Skin epidermis (tissue), 12 donors: ENCODE results near the gene GAST.
"Not testable (repeated sequence)": the region's sequence is repeated elsewhere in the genome, so short reads cannot be mapped to it uniquely, and the experiment has no call there.

Experiments
- H3K27ac ChIP-seq, 21 experiments: fragments of 200-600 bp; sonication (generic) in 11 of 21; one replicate each; pipeline ENCODE4 v1.5.0; 2020; ENCODE audit warnings: mild to moderate bottlenecking in 3 of 21, inconsistent platforms in 2 of 21, moderate library complexity in 2 of 21
- H3K4me3 ChIP-seq, 7 experiments: fragments of 200-600 bp; sonication (generic) in 2 of 7; one replicate each; pipeline ENCODE4 v1.5.0; 2020; ENCODE audit warnings: inconsistent platforms in 2 of 7, mild to moderate bottlenecking in 2 of 7, moderate library complexity in 1 of 7

GAST gene

GRCh38 chr17:41681776-41682175, 30.4 kb upstream of the GAST start:
- Histone ChIP-seq H3K27ac (no peak overlapping the region), H3K4me3 (no peak overlapping the region)

DNA sequence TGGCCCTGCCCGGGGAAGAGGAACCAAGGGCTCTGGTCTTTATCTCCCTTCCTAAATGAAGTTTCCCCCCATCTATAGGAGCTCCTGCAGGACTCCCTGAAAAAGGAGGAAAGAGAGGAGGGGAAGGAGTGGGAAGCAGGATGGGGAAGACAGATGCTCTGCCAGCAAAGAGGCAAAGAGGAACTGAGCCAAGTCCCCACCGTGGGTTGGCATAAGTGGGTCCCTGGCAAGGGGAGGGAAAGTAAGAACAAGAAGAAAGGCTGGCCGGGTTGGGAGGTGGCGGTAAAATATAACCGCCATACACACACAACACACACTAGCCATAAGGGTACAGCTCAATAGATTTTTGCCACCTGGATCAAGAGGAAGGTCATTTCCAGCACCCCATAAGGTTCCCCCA, 29.5 kb upstream of the GAST start:
- H3K4me3 ChIP-seq: no peak overlapping the region
- H3K27ac ChIP-seq: no peak overlapping the region

- Histone ChIP-seq H3K27ac (no peak overlapping the region), H3K4me3 (no peak overlapping the region)
These were observed 28.6 kb upstream of the GAST start for GRCh38 chr17:41683441-41684007.

- no peak overlapping the region for H3K4me3 ChIP-seq
- H3K27ac ChIP-seq: no peak overlapping the region
These were observed 28.1 kb upstream of the GAST start for GRCh38 chr17:41684035-41684434.

DNA sequence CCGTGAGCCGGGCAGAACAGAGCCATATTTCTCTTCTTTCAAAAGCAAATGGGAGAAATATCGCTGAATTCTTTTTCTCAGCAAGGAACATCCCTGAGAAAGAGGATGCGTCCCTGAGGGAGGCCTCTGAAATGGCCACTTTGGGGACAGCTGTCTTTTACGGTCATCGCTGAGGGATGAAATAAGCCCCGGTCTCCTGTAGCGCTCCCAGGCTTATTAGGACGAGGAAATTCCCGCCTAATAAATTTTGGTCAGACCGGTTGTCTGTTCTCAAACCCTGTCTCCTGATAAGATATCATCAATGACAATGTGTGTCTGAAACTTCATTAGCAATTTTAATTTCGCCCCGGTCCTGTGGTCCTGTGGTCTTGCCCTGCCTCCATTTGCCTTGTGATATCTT, 26.4 kb upstream of the GAST start:
- H3K4me3 ChIP-seq, H3K27ac ChIP-seq: not testable (repeated sequence)

GRCh38 chr17:41686281-41686680, 25.9 kb upstream of the GAST start:
- Histone ChIP-seq H3K4me3 (no peak overlapping the region), H3K27ac (no peak overlapping the region)

GRCh38 chr17:41687828-41688640, 24.1 kb upstream of the GAST start:
- Histone ChIP-seq H3K27ac (peak overlapping the region in 20 of 21 experiments; percentile 71 to 100 (median 100)), H3K4me3 (peak overlapping the region; percentile 32 to 98 (median 75))

GRCh38 chr17:41688641-41689496, 23.3 kb upstream of the GAST start, which contains the start of gene EIF1:
Gene EIF1 (plus strand): TSS chr17:41688885. CDS start chr17:41689039, 154 bp downstream.
- Histone ChIP-seq H3K4me3 (peak within 1 kb of the TSS; percentile 56 to 98 (median 75)), H3K27ac (peak within 1 kb of the TSS; percentile 98 to 100 (median 100))

- Histone ChIP-seq H3K4me3 (peak overlapping the region; percentile 56 to 98 (median 75)), H3K27ac (peak overlapping the region; percentile 62 to 100 (median 100))
These were observed 22.4 kb upstream of the GAST start for GRCh38 chr17:41689497-41690299.

DNA sequence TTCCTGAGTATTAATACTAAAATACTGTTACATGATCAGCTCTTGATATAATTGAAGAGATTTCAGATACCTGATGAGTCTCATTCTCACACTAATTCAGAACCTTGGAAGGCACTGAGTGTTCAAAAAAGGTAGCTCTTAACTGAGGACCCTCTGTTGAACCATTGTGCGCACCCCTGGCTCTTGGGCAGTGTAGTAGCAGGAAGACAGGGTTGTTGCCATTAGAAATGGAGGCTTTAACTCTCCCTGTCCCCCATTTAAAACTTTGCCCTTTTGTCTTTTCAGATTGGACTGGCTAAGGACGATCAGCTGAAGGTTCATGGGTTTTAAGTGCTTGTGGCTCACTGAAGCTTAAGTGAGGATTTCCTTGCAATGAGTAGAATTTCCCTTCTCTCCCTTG, 21.6 kb upstream of the GAST start:
- peak overlapping the region; percentile 56 to 98 (median 75) for H3K4me3 ChIP-seq
- H3K27ac ChIP-seq: peak overlapping the region in 9 of 21 experiments; percentile 5 to 100 (median 100)

- Histone ChIP-seq H3K27ac (peak overlapping the region in 6 of 21 experiments; percentile 5 to 100 (median 100)), H3K4me3 (peak overlapping the region in 3 of 7 experiments; percentile 63 to 95 (median 63))
These were observed 20.9 kb upstream of the GAST start for GRCh38 chr17:41691031-41691777.

DNA sequence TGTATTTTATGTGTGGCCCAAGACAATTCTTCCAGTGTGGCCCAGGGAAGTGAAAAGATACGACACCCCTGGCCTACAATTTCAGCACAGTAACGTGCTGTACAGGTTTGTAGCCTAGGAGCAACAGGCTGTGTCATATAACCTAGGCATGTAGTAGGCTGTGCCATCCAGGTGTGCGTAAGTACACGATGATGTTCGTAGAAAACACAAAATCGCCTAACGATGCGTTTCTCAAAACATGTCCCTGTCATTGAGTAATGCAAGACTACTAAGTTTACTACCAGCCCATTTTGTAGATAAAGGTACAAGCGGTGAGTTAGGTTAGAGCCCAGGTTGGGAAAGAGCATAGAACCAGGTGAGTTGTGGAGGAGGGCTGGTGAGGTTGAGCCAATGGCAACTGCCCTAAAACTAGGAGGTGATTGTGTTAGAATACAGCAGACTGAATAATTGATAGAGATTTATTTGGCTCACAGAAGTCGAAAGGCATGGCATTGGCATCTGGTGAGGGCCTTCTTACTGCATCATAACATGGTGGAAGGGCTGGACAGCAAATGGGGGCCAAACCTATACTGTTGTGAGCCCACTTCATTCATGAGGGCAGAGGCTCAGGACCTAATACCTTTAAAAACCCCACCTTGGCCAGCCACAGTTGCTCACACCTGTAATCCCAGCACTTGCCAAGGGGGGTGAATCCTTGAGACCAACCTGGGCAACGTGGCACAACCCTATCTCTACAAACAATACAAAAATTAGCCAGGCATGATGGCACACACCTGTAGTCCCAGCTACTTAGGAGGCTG, 19.2 kb upstream of the GAST start:
- Histone ChIP-seq H3K4me3 (no peak overlapping the region), H3K27ac (no peak overlapping the region)

- Histone ChIP-seq H3K4me3 (no peak overlapping the region), H3K27ac (no peak overlapping the region)
These were observed 16.9 kb upstream of the GAST start for GRCh38 chr17:41695134-41695661.

GRCh38 chr17:41695954-41696757, 16.0 kb upstream of the GAST start:
- H3K4me3 ChIP-seq: no peak overlapping the region
- H3K27ac ChIP-seq: peak overlapping the region in 3 of 21 experiments; percentile 0 to 30 (median 2)

DNA sequence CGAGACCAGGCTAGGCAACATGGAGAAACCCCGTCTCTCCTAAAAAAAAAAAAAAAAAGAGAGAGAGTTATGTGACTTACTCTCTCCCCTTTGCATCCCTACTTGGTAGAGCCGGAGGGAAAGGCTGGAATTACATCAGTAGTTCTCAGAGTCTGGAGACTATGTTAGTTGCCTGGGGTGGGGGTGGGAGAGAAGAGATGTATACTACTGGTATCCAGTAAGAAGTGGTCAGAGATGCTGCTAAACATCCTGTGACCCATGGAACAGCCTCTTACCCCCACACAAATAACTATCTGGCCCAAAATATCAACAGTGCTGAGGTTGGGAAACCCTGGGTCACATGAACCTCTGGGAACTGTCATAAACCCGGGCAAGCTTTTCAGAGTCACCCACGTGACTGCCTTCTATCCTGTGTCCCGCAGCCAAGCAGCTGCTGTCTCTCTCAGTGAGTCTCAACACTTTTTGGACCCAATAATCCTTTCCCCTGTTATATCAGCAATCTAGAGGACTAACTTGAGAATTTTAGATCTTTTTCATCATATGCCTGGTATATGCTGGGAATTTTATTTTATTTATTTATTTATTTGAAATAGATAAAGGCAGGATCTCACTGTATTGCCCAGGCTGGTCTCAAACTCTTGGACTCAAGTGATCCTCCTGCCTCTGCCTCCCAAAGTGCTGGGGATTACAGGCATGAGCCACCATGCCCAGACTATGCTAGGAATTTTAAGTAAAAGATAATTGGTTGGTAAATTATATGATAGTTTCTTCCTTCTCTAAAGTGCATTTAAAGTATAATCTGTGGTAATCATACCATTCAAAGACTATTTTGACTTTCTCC, 14.8 kb upstream of the GAST start:
- Histone ChIP-seq H3K4me3 (no peak overlapping the region), H3K27ac (peak overlapping the region in 5 of 21 experiments; percentile 2 to 37 (median 23))

- H3K4me3 ChIP-seq, H3K27ac ChIP-seq: not testable (repeated sequence)
These were observed 11.3 kb upstream of the GAST start for GRCh38 chr17:41700843-41701242.
